H1 (cell line): ENCODE results near the gene HMMR. TPM values are rescaled to one million over a fixed set of nuclear protein-coding genes. Genes with fewer than 3 reads are reported as not detected.

Experiments used
- BRCA1 ChIP-seq: IDR thresholded peaks from 2 replicates; pipeline ENCODE4 v1.6.1; 2012; ENCODE audit warnings: low read depth, low read length, improper control_type of control experiment
- CBX5 ChIP-seq: fragments of 300-800, 300-1000 bp; sonication (generic); IDR thresholded peaks from 2 replicates; pipeline ENCODE4 v1.7.1; 2016; ENCODE audit warnings: antibody characterized with exemption, low read length, low read depth
- CHD7 ChIP-seq: fragments of 300-600 bp; sonication (generic); IDR thresholded peaks from 2 replicates; pipeline ENCODE4 v1.7.1; 2012; ENCODE audit warnings: low read length, moderate library complexity, mild to moderate bottlenecking, inconsistent platforms; ENCODE audit not compliant: insufficient replicate concordance
- EP300 ChIP-seq, 2 experiments: IDR thresholded peaks; 1 replicate in 1 of 2; 2 replicates in 1 of 2; pipeline ENCODE4 v1.6.1; 2011 to 2012; ENCODE audit warnings: low read depth in 2 of 2, low read length in 2 of 2, mild to moderate bottlenecking in 2 of 2, borderline replicate concordance in 1 of 2, inconsistent platforms in 1 of 2, moderate library complexity in 1 of 2
- MAFK ChIP-seq: IDR thresholded peaks from 2 replicates; pipeline ENCODE4 v1.6.1; 2012; ENCODE audit warnings: low read depth, mild to moderate bottlenecking, improper control_type of control experiment, low read length
- NANOG ChIP-seq: IDR thresholded peaks from 2 replicates; pipeline ENCODE4 v1.6.1; 2011; ENCODE audit warnings: low read length, low read depth, mild to moderate bottlenecking, inconsistent platforms; ENCODE audit not compliant: insufficient read depth, poor library complexity, severe bottlenecking
- NRF1 ChIP-seq: IDR thresholded peaks from 2 replicates; pipeline ENCODE4 v1.6.1; 2011; ENCODE audit warnings: mild to moderate bottlenecking, low read depth, low read length, improper control_type of control experiment
- RAD21 ChIP-seq, 2 experiments: IDR thresholded peaks in 1 of 2; conservative IDR thresholded peaks in 1 of 2; 2 replicates each; pipeline ENCODE4 v1.6.1; 2011; ENCODE audit warnings: low read depth in 2 of 2, low read length in 2 of 2, improper control_type of control experiment in 1 of 2, inconsistent platforms in 1 of 2, mild to moderate bottlenecking in 1 of 2, moderate library complexity in 1 of 2
- TEAD4 ChIP-seq: IDR thresholded peaks from 2 replicates; pipeline ENCODE4 v1.6.1; 2012; ENCODE audit warnings: low read depth, low read length, inconsistent platforms, mixed read lengths
- polyA plus RNA-seq, 7 experiments: library from polyadenylated mRNA; depleted of rRNA in 3 of 7; stranded (reverse) in 5 of 7; unstranded in 2 of 7; fragments of >200 nt in 5 of 7; fragments of 200-250 nt in 2 of 7; gene quantifications; 1 replicate in 5 of 7; 2 replicates in 1 of 7; 4 replicates in 1 of 7; pipeline versions ENCODE4 v1.2.1 to v1.2.3, GENCODE V29; 2011 to 2013; ENCODE audit warnings: missing spikeins in 2 of 7, mixed read lengths in 2 of 7
- total RNA-seq: library from RNA; stranded (reverse); fragmentation: NEBNext Ultra II Directional; extraction: Animal tissue kit (Norgen Biotek cat#: 25700); gene quantifications from 2 replicates; pipeline ENCODE4 v1.2.1, GENCODE V29; 2021

HMMR gene
- total and polyA plus RNA-seq, 2 of the 8 experiments (the other 6 are each of a cell fraction or from before 2014, with no cell fraction given): 17.5 to 77.3 TPM

- TF ChIP-seq BRCA1 (no peak), MAFK (no peak), NRF1 (0 out of 2 replicates have a peak, but pooled peaks have one; percentile 5), TEAD4 (no peak), EP300 (IDR thresholded peaks at IDR 0.05; ENCODE audit: borderline replicate concordance in 1 of 2, low read depth in 2 of 2, low read length in 2 of 2) (no peak), NANOG (no peak), CHD7 (no peak), CBX5 (no peak), RAD21 (IDR thresholded peaks at IDR 0.05 in 1 of 2, conservative IDR thresholded peaks at IDR 0.05 in 1 of 2; ENCODE audit: low read depth in 2 of 2, low read length in 2 of 2) (no peak)
Observed at GRCh38 chr5:163504079-163504931, 43.9 kb downstream of the HMMR start (continued).
